SK-N-SH (cell line): ENCODE measurements around the gene LPP. TPM values are rescaled to one million over a fixed set of nuclear protein-coding genes. Genes with fewer than 3 reads are reported as not detected.

Experiments used
- CTCF ChIA-PET: fragments of 300-600, 350-600 bp; formaldehyde crosslinking; extraction: SDS; loops from one replicate; lab custom pipeline; 2021; lab: Yijun Ruan, JAX
- POLR2A ChIA-PET: fragments of 350-600 bp; sonication (Branson Sonifier 250); formaldehyde crosslinking; extraction: SDS; loops from one replicate; lab custom pipeline; 2020; ENCODE audit warnings: antibody characterized with exemption, inconsistent platforms; lab: Yijun Ruan, JAX
- DNase-seq: peaks from one replicate; pipeline ENCODE4 v3.0.0; 2012
- H2AFZ ChIP-seq: fragments of 200-600 bp; sonication (generic); 2 replicates; pipeline ENCODE4 v1.8.1; 2016; ENCODE audit warnings: antibody characterized with exemption, mild to moderate bottlenecking, low read depth
- H3F3A ChIP-seq: fragments of 200-600 bp; sonication (generic); replicated peaks from 2 replicates; pipeline ENCODE3; 2016; ENCODE audit warnings: antibody characterized with exemption, mild to moderate bottlenecking; ENCODE audit not compliant: insufficient read depth
- H3K27ac ChIP-seq, 2 experiments: fragments of 200-500 bp in 1 of 2; fragments of 200-600 bp in 1 of 2; sonication (Bioruptor generic) in 1 of 2; sonication (generic), shearing (Covaris generic) in 1 of 2; 2 replicates each; pipeline versions ENCODE4 v1.5.1 to v1.6.1; 2014 to 2016; ENCODE audit warnings: low read depth in 2 of 2, inconsistent platforms in 1 of 2, low read length in 1 of 2, mild to moderate bottlenecking in 1 of 2, mixed read lengths in 1 of 2
- H3K27me3 ChIP-seq: fragments of 200-600 bp; sonication (generic), shearing (Covaris generic); 2 replicates; pipeline ENCODE4 v1.6.1; 2016; ENCODE audit warnings: mixed run types; ENCODE audit not compliant: insufficient read depth
- H3K36me3 ChIP-seq, 2 experiments: fragments of 200-500 bp in 1 of 2; fragments of 200-600 bp in 1 of 2; sonication (Bioruptor generic) in 1 of 2; sonication (generic) in 1 of 2; replicated peaks in 1 of 2; 2 replicates each; pipeline versions ENCODE3 to v1.5.1; 2014 to 2016; ENCODE audit warnings: low read length in 1 of 2, mild to moderate bottlenecking in 1 of 2; ENCODE audit not compliant: insufficient read depth in 2 of 2, control insufficient read depth in 1 of 2
- H3K4me1 ChIP-seq, 2 experiments: fragments of 200-500 bp in 1 of 2; fragments of 200-600 bp in 1 of 2; sonication (Bioruptor generic) in 1 of 2; sonication (generic), shearing (Covaris generic) in 1 of 2; 2 replicates each; pipeline versions ENCODE4 v1.5.1 to v1.6.1; 2014 to 2016; ENCODE audit warnings: low read depth in 1 of 2, low read length in 1 of 2, mixed run types in 1 of 2; ENCODE audit not compliant: insufficient read depth in 2 of 2, control insufficient read depth in 1 of 2
- H3K4me2 ChIP-seq: fragments of 200-600 bp; sonication (generic), shearing (Covaris generic); 2 replicates; pipeline ENCODE4 v1.6.1; 2017; ENCODE audit warnings: mixed run types
- H3K4me3 ChIP-seq, 2 experiments: fragments of 200-500 bp in 1 of 2; fragments of 200-600 bp in 1 of 2; sonication (Bioruptor generic) in 1 of 2; sonication (generic), shearing (Covaris generic) in 1 of 2; 2 replicates each; pipeline versions ENCODE4 v1.5.1 to v1.8.1; 2014 to 2016; ENCODE audit warnings: low read depth in 2 of 2, inconsistent platforms in 1 of 2, low read length in 1 of 2, mild to moderate bottlenecking in 1 of 2, mixed read lengths in 1 of 2, moderate library complexity in 1 of 2
- H3K79me2 ChIP-seq: fragments of 200-600 bp; sonication (generic); 2 replicates; pipeline ENCODE4 v1.8.1; 2017; ENCODE audit warnings: mild to moderate bottlenecking; ENCODE audit not compliant: insufficient read depth
- H3K9ac ChIP-seq: fragments of 200-600 bp; sonication (generic); 2 replicates; pipeline ENCODE4 v1.6.1; 2017; ENCODE audit warnings: mixed run types
- H3K9me2 ChIP-seq: fragments of 200-600 bp; sonication (generic); 2 replicates; pipeline ENCODE4 v1.6.1; 2017; ENCODE audit warnings: mixed run types
- H3K9me3 ChIP-seq: fragments of 200-600 bp; sonication (generic); 2 replicates; pipeline ENCODE4 v1.6.1; 2017; ENCODE audit warnings: mixed run types, mild to moderate bottlenecking, moderate library complexity
- H4K20me1 ChIP-seq: fragments of 200-600 bp; sonication (generic); 2 replicates; pipeline ENCODE4 v1.6.1; 2017; ENCODE audit warnings: mild to moderate bottlenecking, mixed run types; ENCODE audit not compliant: insufficient read depth
- CHD2 ChIP-seq: fragments of 150-350 bp; IDR thresholded peaks from 2 replicates; pipeline ENCODE4 v1.6.1; 2018; ENCODE audit warnings: low read length; ENCODE audit not compliant: partially characterized antibody
- EP300 ChIP-seq, 2 experiments: IDR thresholded peaks; 2 replicates each; pipeline versions ENCODE4 v1.4.0 to v1.6.1; 2012; ENCODE audit warnings: borderline replicate concordance in 1 of 2, low read depth in 1 of 2, low read length in 1 of 2
- EZH2phosphoT487 ChIP-seq: fragments of 200-600 bp; sonication (generic); IDR thresholded peaks from 2 replicates; pipeline ENCODE4 v1.6.1; 2017; ENCODE audit warnings: low read depth, mixed run types, mild to moderate bottlenecking, antibody characterized with exemption, moderate library complexity, borderline replicate concordance
- FOXJ3 ChIP-seq: sonication (generic); formaldehyde crosslinking; IDR thresholded peaks from 2 replicates; pipeline ENCODE4 v1.5.1; 2020; ENCODE audit warnings: mild to moderate bottlenecking, missing genetic modification reagents
- GABPA ChIP-seq: IDR thresholded peaks from 2 replicates; pipeline ENCODE4 v1.4.0; 2012; ENCODE audit warnings: low read depth, mild to moderate bottlenecking
- GATA2 ChIP-seq: sonication (generic); formaldehyde crosslinking; IDR thresholded peaks from 2 replicates; pipeline ENCODE4 v1.5.0; 2020; ENCODE audit warnings: mild to moderate bottlenecking, missing genetic modification reagents
- JUND ChIP-seq: IDR thresholded peaks from 2 replicates; pipeline ENCODE4 v1.4.0; 2012
- NFIC ChIP-seq: IDR thresholded peaks from 2 replicates; pipeline ENCODE4 v1.4.0; 2012; ENCODE audit warnings: borderline replicate concordance
- NRF1 ChIP-seq: IDR thresholded peaks from 2 replicates; pipeline ENCODE4 v1.6.1; 2012; ENCODE audit warnings: low read depth, mild to moderate bottlenecking, low read length
- RAD21 ChIP-seq: IDR thresholded peaks from 2 replicates; pipeline ENCODE4 v1.6.1; 2012; ENCODE audit warnings: mild to moderate bottlenecking, low read length
- RCOR1 ChIP-seq: fragments of 150-350 bp; IDR thresholded peaks from 2 replicates; pipeline ENCODE4 v1.6.1; 2017; ENCODE audit warnings: antibody characterized with exemption, low read length
- RFX5 ChIP-seq: IDR thresholded peaks from 2 replicates; pipeline ENCODE4 v1.6.1; 2012; ENCODE audit warnings: mild to moderate bottlenecking, improper control_type of control experiment, low read length
- RXRA ChIP-seq: IDR thresholded peaks from 2 replicates; pipeline ENCODE4 v1.4.0; 2012; ENCODE audit warnings: low read depth, mild to moderate bottlenecking, borderline replicate concordance
- SIN3A ChIP-seq: IDR thresholded peaks from 2 replicates; pipeline ENCODE4 v1.6.1; 2012; ENCODE audit warnings: low read depth, mild to moderate bottlenecking, low read length, moderate library complexity, borderline replicate concordance
- TAF1 ChIP-seq: IDR thresholded peaks from 2 replicates; pipeline ENCODE4 v1.6.1; 2012; ENCODE audit warnings: low read depth, mild to moderate bottlenecking, low read length, moderate library complexity, borderline replicate concordance
- TEAD4 ChIP-seq: IDR thresholded peaks from 2 replicates; pipeline ENCODE4 v1.4.0; 2012; ENCODE audit warnings: mild to moderate bottlenecking, borderline replicate concordance; ENCODE audit not compliant: insufficient read depth
- WGBS: methylation state at CpG from one replicate; pipeline ENCODE4 v1.1.6; 2017; ENCODE audit warnings: low lambda C conversion rate; 5-methylcytosine and 5-hydroxymethylcytosine counted together
- polyA plus RNA-seq, 3 experiments: library from polyadenylated mRNA; depleted of rRNA; stranded (reverse); fragments of >200 nt; gene quantifications; 2 replicates each; pipeline ENCODE4 v1.2.3, GENCODE V29; 2012
- TF ChIP-seq, protein P1 (sequence below): IDR thresholded peaks from 2 replicates; pipeline ENCODE4; 2012
- TF ChIP-seq, protein P2 (sequence below): IDR thresholded peaks from 2 replicates; pipeline ENCODE4 v1.6.1; 2012; ENCODE audit warnings: mild to moderate bottlenecking, low read depth, low read length, moderate library complexity
- TF ChIP-seq, protein P3 (sequence below): fragments of 200-600 bp; sonication (generic); IDR thresholded peaks from 2 replicates; pipeline ENCODE4 v1.6.1; 2017; ENCODE audit warnings: antibody characterized with exemption, mild to moderate bottlenecking, moderate library complexity
- TF ChIP-seq, protein P4 (sequence below): fragments of 150-350 bp; IDR thresholded peaks from 2 replicates; pipeline ENCODE4 v1.6.1; 2017; ENCODE audit warnings: antibody characterized with exemption, low read length, low read depth, borderline replicate concordance

Gene LPP
- polyA plus RNA-seq, 1 of the 3 experiments (the other 2 are of a cell fraction): 6.6 TPM

DNA sequence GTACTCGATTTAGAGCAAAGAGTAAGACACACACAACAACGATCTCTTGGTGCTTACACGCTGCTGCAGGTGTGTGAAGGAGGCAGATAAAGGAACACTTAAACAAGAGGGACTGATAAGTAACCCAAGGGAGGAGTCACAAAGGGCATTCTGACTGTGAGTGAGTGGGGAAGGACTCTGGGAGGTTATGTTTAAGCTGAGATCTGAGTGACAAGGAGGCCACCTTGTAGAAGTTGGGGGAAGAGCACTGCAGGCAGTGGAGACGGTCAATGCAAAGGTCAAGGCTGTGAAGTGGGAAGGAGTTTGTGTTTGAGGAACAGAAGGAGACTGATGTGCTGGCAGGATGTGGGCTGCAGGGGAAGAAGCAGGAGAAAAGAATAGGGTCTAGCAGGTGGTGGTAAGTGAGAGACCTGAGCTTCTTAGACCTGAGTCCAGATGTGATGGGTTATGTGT lies 63.1 kb downstream of the LPP start:
- Histone ChIP-seq H4K20me1 (no peaks in the 10 kb centered on the region), H3K27ac (no peak overlapping the region), H3K4me3 (no peak overlapping the region), H3K79me2 (peaks cover 98% of the 10 kb centered on the region), H3K36me3 (peaks cover 0 to 14% of the 10 kb centered on the region in 2 experiments), H3K27me3 (no peaks in the 10 kb centered on the region), H3K9me3 (no peaks in the 10 kb centered on the region), H3K4me1 (peaks cover 0 to 13% of the 10 kb centered on the region in 2 experiments; a peak in 3 of 4 replicates), H2AFZ (no peak overlapping the region), H3K9me2 (no peaks in the 10 kb centered on the region), H3K9ac (no peak overlapping the region), H3F3A (peaks cover 14% of the 10 kb centered on the region), H3K4me2 (no peak overlapping the region)
- ChIA-PET CTCF (no interaction called here), POLR2A (no interaction called here)
- no peak for DNase-seq
- WGBS: 60% methylated on average over 4 of the region's 4 CpGs
- no peak for TF ChIP-seq JUND
- TF ChIP-seq, protein P1, sequence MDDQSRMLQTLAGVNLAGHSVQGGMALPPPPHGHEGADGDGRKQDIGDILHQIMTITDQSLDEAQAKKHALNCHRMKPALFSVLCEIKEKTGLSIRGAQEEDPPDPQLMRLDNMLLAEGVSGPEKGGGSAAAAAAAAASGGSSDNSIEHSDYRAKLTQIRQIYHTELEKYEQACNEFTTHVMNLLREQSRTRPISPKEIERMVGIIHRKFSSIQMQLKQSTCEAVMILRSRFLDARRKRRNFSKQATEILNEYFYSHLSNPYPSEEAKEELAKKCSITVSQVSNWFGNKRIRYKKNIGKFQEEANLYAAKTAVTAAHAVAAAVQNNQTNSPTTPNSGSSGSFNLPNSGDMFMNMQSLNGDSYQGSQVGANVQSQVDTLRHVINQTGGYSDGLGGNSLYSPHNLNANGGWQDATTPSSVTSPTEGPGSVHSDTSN: no peak
- TF ChIP-seq NRF1: no peak
- TF ChIP-seq GABPA: no peak
- no peak for TF ChIP-seq GATA2 (CRISPR knock-in tag)
- TF ChIP-seq, protein P2, sequence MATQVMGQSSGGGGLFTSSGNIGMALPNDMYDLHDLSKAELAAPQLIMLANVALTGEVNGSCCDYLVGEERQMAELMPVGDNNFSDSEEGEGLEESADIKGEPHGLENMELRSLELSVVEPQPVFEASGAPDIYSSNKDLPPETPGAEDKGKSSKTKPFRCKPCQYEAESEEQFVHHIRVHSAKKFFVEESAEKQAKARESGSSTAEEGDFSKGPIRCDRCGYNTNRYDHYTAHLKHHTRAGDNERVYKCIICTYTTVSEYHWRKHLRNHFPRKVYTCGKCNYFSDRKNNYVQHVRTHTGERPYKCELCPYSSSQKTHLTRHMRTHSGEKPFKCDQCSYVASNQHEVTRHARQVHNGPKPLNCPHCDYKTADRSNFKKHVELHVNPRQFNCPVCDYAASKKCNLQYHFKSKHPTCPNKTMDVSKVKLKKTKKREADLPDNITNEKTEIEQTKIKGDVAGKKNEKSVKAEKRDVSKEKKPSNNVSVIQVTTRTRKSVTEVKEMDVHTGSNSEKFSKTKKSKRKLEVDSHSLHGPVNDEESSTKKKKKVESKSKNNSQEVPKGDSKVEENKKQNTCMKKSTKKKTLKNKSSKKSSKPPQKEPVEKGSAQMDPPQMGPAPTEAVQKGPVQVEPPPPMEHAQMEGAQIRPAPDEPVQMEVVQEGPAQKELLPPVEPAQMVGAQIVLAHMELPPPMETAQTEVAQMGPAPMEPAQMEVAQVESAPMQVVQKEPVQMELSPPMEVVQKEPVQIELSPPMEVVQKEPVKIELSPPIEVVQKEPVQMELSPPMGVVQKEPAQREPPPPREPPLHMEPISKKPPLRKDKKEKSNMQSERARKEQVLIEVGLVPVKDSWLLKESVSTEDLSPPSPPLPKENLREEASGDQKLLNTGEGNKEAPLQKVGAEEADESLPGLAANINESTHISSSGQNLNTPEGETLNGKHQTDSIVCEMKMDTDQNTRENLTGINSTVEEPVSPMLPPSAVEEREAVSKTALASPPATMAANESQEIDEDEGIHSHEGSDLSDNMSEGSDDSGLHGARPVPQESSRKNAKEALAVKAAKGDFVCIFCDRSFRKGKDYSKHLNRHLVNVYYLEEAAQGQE: no peak
- no peak for TF ChIP-seq EP300 (IDR thresholded peaks at IDR 0.05; ENCODE audit: borderline replicate concordance in 1 of 2, low read depth in 1 of 2, low read length in 1 of 2)
- no peak for TF ChIP-seq EZH2phosphoT487
- no peak for TF ChIP-seq RFX5
- TF ChIP-seq FOXJ3: no peak
- TF ChIP-seq, protein P3, sequence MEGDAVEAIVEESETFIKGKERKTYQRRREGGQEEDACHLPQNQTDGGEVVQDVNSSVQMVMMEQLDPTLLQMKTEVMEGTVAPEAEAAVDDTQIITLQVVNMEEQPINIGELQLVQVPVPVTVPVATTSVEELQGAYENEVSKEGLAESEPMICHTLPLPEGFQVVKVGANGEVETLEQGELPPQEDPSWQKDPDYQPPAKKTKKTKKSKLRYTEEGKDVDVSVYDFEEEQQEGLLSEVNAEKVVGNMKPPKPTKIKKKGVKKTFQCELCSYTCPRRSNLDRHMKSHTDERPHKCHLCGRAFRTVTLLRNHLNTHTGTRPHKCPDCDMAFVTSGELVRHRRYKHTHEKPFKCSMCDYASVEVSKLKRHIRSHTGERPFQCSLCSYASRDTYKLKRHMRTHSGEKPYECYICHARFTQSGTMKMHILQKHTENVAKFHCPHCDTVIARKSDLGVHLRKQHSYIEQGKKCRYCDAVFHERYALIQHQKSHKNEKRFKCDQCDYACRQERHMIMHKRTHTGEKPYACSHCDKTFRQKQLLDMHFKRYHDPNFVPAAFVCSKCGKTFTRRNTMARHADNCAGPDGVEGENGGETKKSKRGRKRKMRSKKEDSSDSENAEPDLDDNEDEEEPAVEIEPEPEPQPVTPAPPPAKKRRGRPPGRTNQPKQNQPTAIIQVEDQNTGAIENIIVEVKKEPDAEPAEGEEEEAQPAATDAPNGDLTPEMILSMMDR: no peak
- no peak for TF ChIP-seq CHD2
- no peak for TF ChIP-seq NFIC
- TF ChIP-seq RAD21: no peak
- no peak for TF ChIP-seq TEAD4
- no peak for TF ChIP-seq RXRA
- TF ChIP-seq RCOR1: no peak
- no peak for TF ChIP-seq SIN3A
- TF ChIP-seq TAF1: no peak
- TF ChIP-seq, protein P4, sequence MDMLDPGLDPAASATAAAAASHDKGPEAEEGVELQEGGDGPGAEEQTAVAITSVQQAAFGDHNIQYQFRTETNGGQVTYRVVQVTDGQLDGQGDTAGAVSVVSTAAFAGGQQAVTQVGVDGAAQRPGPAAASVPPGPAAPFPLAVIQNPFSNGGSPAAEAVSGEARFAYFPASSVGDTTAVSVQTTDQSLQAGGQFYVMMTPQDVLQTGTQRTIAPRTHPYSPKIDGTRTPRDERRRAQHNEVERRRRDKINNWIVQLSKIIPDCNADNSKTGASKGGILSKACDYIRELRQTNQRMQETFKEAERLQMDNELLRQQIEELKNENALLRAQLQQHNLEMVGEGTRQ: no peak
- TF ChIP-seq, all 33 proteins: peak for 0
